A673 (cell line): Measurements from ENCODE around the gene WDR38. TPM values are rescaled to one million over a fixed set of nuclear protein-coding genes. Genes with fewer than 3 reads are reported as not detected.

Experiments used
- Bru-seq: library from RNA; stranded (reverse); fragments of 400-500 nt; gene quantifications from one replicate; lab custom pipeline; 2021; lab: Mats Ljungman, UMichigan
- BruChase-seq, 2 experiments: library from RNA; stranded (reverse); fragments of 400-500 nt; gene quantifications; one replicate each; lab custom pipeline; 2021; lab: Mats Ljungman, UMichigan
- BruUV-seq: library from RNA; stranded (reverse); fragments of 400-500 nt; replicated peaks from 2 replicates; lab custom pipeline; 2021; lab: Mats Ljungman, UMichigan
- CTCF ChIA-PET: fragments of 300-600 bp; sonication (Branson Sonifier 250); formaldehyde crosslinking; loops from one replicate; lab custom pipeline; 2022; ENCODE audit warnings: antibody characterized with exemption; lab: Charles Lee
- POLR2A ChIA-PET: fragments of 300-600 bp; sonication (Branson Sonifier 250); formaldehyde crosslinking; loops from one replicate; lab custom pipeline; 2022; ENCODE audit warnings: antibody characterized with exemption; ENCODE audit not compliant: low non-redundant PET; lab: Charles Lee
- DNase-seq: peaks from one replicate; pipeline ENCODE4 v3.0.0-alpha.2; 2015; ENCODE audit warnings: low spot score
- H3K27ac ChIP-seq: fragments of 200-600 bp; sonication (generic); 2 replicates; pipeline ENCODE4 v1.5.1; 2016; ENCODE audit warnings: mixed run types, low read depth, mild to moderate bottlenecking, mixed read lengths, antibody characterized with exemption, low read length; ENCODE audit not compliant: poor library complexity, severe bottlenecking
- H3K27me3 ChIP-seq: fragments of 200-600 bp; sonication (generic); replicated peaks from 2 replicates; pipeline ENCODE4 v1.6.1; 2017; ENCODE audit warnings: mixed run types, low read depth, mild to moderate bottlenecking, mixed read lengths, antibody characterized with exemption, low read length; ENCODE audit not compliant: insufficient read depth, poor library complexity
- H3K36me3 ChIP-seq: fragments of 200-600 bp; sonication (generic); 2 replicates; pipeline ENCODE4 v1.6.1; 2016; ENCODE audit warnings: mixed run types, mild to moderate bottlenecking, mixed read lengths, antibody characterized with exemption, low read length; ENCODE audit not compliant: insufficient read depth, poor library complexity, severe bottlenecking
- H3K4me1 ChIP-seq: fragments of 200-600 bp; sonication (generic); 2 replicates; pipeline ENCODE4 v1.6.1; 2017; ENCODE audit warnings: mixed run types, mild to moderate bottlenecking, mixed read lengths, antibody characterized with exemption, low read length; ENCODE audit not compliant: insufficient read depth, poor library complexity, severe bottlenecking
- H3K4me3 ChIP-seq: fragments of 200-600 bp; sonication (generic); 2 replicates; pipeline ENCODE4 v1.5.1; 2016; ENCODE audit warnings: low read depth, mixed run types, mild to moderate bottlenecking, mixed read lengths, low read length; ENCODE audit not compliant: poor library complexity, severe bottlenecking
- H3K9me3 ChIP-seq: fragments of 200-600 bp; sonication (generic); 2 replicates; pipeline ENCODE4 v1.6.1; 2016; ENCODE audit warnings: mixed run types, low read depth, mild to moderate bottlenecking, mixed read lengths, antibody characterized with exemption, low read length; ENCODE audit not compliant: poor library complexity, severe bottlenecking
- CTCF ChIP-seq: fragments of 300-800, 200-600 bp; sonication (generic); conservative IDR thresholded peaks from 2 replicates; pipeline ENCODE4 v1.5.1; 2017; ENCODE audit warnings: low read depth, mild to moderate bottlenecking, antibody characterized with exemption, low read length, moderate library complexity, mixed read lengths
- EZH2 ChIP-seq: fragments of 200-600 bp; sonication (generic); IDR thresholded peaks from 2 replicates; pipeline ENCODE4 v1.6.1; 2017; ENCODE audit warnings: borderline replicate concordance, low read depth, mild to moderate bottlenecking, mixed read lengths, antibody characterized with exemption, low read length; ENCODE audit not compliant: poor library complexity, severe bottlenecking
- intact Hi-C: fragments of 100-400 bp; cut with micrococcal nuclease; formaldehyde crosslinking; loops from one replicate; pipeline ENCODE4 v1.10.0; 2022; ENCODE audit not compliant: unreplicated experiment
- long read RNA-seq: library from polyadenylated mRNA; stranded (forward); transcript quantifications from one replicate; pipeline ENCODE4 v2.0.0, GENCODE V29; 2022
- total RNA-seq: library from RNA; stranded (reverse); gene quantifications from 2 replicates; pipeline ENCODE4 v1.2.3, GENCODE V29; 2021

WDR38 gene
- not detected in 2 replicates for total RNA-seq
- Bru-seq, nascent RNA, result not detected
- not detected for BruChase-seq, experiment 1, labeled RNA remaining after a 2-hour chase
- not detected for BruChase-seq, experiment 2, labeled RNA remaining after a 6-hour chase
- long read RNA-seq, result 0 reads

DNA sequence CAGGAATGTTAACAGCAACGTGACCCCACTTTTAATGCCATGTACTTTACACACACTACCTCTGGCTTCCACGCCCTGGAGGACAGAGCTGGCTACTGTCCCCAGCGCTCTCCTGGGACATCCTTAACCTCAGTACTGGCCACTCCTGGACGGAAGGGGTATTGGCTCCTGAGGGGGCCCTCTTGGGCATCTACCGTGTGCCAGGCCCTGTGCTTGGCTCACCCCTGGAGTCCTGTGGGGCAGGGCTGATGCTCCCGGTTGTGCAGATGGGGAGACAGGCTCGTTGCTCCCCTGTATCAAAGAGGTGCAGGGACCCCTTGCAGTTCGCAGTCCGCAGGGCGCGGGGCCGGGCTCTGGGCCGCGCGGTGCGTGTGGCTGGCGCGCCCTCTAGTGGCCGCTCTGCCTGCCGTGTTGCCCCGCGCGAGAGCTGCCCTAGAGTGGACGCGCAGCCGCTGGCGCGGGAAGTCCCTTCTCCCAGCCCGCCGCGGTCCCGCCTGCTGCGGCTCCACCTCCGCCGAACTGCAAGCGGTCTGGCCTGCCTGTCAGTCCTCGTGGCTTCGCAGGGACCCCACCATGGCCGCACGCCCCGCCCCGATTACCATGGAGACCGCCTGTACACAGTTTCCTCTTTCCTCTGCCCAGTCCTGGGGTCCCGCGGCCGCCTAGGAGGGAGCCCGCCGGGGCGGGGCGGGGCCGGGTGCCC is at the start of gene WDR38:
Gene WDR38 (plus strand): TSS at position 632 of the 703 bp plus-strand sequence. CDS start 72 bp downstream, outside the sequence.
- intact Hi-C loops, result loop anchor here (1.0 to 10.0 kb wide), 5 partner anchors 79 to 522 kb away; partner anchors contain the start of genes PSMB7 and SCAI
- TF ChIP-seq CTCF (peak; percentile 93), EZH2 (no peak)
- Histone ChIP-seq H3K27me3 (no peaks in the 10 kb centered on the region), H3K27ac (no peak within 1 kb of the TSS), H3K36me3 (peaks cover 15% of the 10 kb centered on the region), H3K4me1 (peaks cover 6% of the 10 kb centered on the region), H3K9me3 (no peaks in the 10 kb centered on the region), H3K4me3 (peak within 1 kb of the TSS; percentile 44)
- BruUV-seq, result no TSS peak
- ChIA-PET POLR2A (no interaction called here), CTCF (interaction anchor here (0.6 to 3.0 kb wide), 16 partner anchors 10 to 301 kb away, joined by 3 to 58 read pairs (median 3); partner anchors contain the start of genes NR6A1 and OLFML2A)
- DNase-seq, result peak; percentile 85

DNA sequence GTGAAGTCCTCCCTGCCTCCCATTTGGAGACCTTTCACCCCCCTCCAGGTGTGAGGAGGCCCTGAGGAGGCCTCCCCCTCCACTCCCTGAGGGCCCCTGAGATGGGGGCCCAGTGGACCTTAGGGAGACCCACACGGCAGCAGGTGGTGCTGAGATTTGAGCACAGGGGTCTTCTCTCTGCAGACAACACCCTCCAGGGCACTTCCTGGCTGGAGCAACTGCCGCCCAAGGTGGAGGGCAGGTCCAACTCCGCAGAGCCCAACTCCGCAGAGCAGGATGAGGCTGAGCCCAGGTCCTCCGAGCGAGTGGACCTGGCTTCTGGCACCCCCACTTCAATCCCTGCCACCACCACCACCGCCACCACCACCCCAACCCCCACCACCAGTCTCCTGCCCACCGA is 49.3 kb upstream of the WDR38 start:
- TF ChIP-seq EZH2, result no peak
- TF ChIP-seq CTCF, result no peak
- Histone ChIP-seq H3K36me3 (no peaks in the 10 kb centered on the region), H3K4me3 (no peak overlapping the region), H3K9me3 (no peaks in the 10 kb centered on the region), H3K4me1 (peaks cover 10% of the 10 kb centered on the region), H3K27ac (no peak overlapping the region), H3K27me3 (no peaks in the 10 kb centered on the region)
- BruUV-seq, result no TSS peak
- ChIA-PET POLR2A (no interaction called here), CTCF (no interaction called here)
- intact Hi-C loops, result no loop called here
- DNase-seq, result no peak

DNA sequence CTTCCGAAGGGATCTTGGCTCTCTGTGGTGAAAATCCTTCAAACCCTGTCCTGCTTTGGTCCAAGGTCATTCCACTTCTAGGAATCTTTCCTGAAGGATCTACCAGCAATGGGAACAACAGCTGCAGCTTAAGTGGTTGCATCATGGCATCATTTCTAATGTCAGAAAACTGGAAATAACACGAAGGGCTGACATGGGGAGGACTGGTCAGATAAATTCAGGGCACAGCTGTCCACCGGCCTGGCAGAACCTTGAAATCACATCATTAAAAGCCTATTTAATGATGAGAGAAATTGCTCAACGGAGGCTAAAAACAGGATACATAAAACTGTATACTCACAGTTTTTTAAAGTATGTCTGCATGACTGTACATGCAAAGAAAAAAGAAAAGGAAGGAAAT is 48.1 kb upstream of the WDR38 start:
- peaks cover 9% of the 10 kb centered on the region for H3K4me1 ChIP-seq
- ChIA-PET CTCF (no interaction called here), POLR2A (no interaction called here)
- TF ChIP-seq CTCF (no peak), EZH2 (no peak)
- H3K9me3 ChIP-seq, result no peaks in the 10 kb centered on the region
- H3K27me3 ChIP-seq, result no peaks in the 10 kb centered on the region
- DNase-seq, result peak; percentile 18
- intact Hi-C loops, result no loop called here
- no TSS peak for BruUV-seq
- no peak overlapping the region for H3K27ac ChIP-seq
- no peak overlapping the region for H3K4me3 ChIP-seq
- H3K36me3 ChIP-seq, result no peaks in the 10 kb centered on the region
